Neural progenitor cell (in vitro differentiated cells): ENCODE measurements around the gene RPTN. TPM values are rescaled to one million over a fixed set of nuclear protein-coding genes. Genes with fewer than 3 reads are reported as not detected.

Experiments
- DNase-seq: peaks from one replicate; pipeline ENCODE4 v3.0.0-alpha.2; 2016; ENCODE audit warnings: low spot score
- H2AFZ ChIP-seq: fragments of 200-600 bp; sonication (generic); replicated peaks from 2 replicates; pipeline ENCODE4 v1.6.1; 2016; ENCODE audit warnings: antibody characterized with exemption
- H3F3A ChIP-seq: fragments of 200-600 bp; sonication (generic); 2 replicates; pipeline ENCODE4 v1.6.1; 2016; ENCODE audit warnings: antibody characterized with exemption, low read depth
- H3K27ac ChIP-seq: fragments of 200-600 bp; sonication (generic); 2 replicates; pipeline ENCODE4 v1.5.1; 2016; ENCODE audit warnings: mild to moderate bottlenecking
- H3K27me3 ChIP-seq: fragments of 200-600 bp; sonication (generic); 2 replicates; pipeline ENCODE4 v1.6.1; 2016; ENCODE audit warnings: mild to moderate bottlenecking, moderate library complexity
- H3K36me3 ChIP-seq: fragments of 200-600 bp; sonication (generic); 2 replicates; pipeline ENCODE4 v1.5.1; 2016
- H3K4me1 ChIP-seq: fragments of 200-600 bp; sonication (generic); 2 replicates; pipeline ENCODE4 v1.6.1; 2016; ENCODE audit warnings: mixed run types
- H3K4me2 ChIP-seq: fragments of 200-600 bp; sonication (generic); 2 replicates; pipeline ENCODE4 v1.6.1; 2016
- H3K4me3 ChIP-seq: fragments of 200-600 bp; sonication (generic); 2 replicates; pipeline ENCODE4 v1.5.1; 2016
- H3K79me2 ChIP-seq: fragments of 200-600 bp; sonication (generic); 2 replicates; pipeline ENCODE4 v1.6.1; 2016; ENCODE audit warnings: low read depth
- H3K9ac ChIP-seq: fragments of 200-600 bp; sonication (generic); 2 replicates; pipeline ENCODE4 v1.6.1; 2016
- H3K9me3 ChIP-seq: fragments of 200-600 bp; sonication (generic); 2 replicates; pipeline ENCODE4 v1.5.1; 2016; ENCODE audit warnings: low read depth
- H4K20me1 ChIP-seq: fragments of 200-600 bp; sonication (generic); 2 replicates; pipeline ENCODE4 v1.6.1; 2016; ENCODE audit warnings: low read depth
- H3K27ac Mint-ChIP-seq: 3 replicates; pipeline ENCODE4 v1.8.0; 2021; ENCODE audit warnings: mixed read lengths
- H3K27me3 Mint-ChIP-seq: 2 replicates; pipeline ENCODE4 v1.8.0; 2022; ENCODE audit warnings: low read depth, mild to moderate bottlenecking, inconsistent platforms, moderate library complexity, mixed read lengths; ENCODE audit not compliant: insufficient read depth
- H3K36me3 Mint-ChIP-seq: 3 replicates; pipeline ENCODE4 v1.8.0; 2021; ENCODE audit warnings: mixed read lengths
- H3K4me1 Mint-ChIP-seq: 3 replicates; pipeline ENCODE4 v1.8.0; 2021; ENCODE audit warnings: mixed read lengths
- H3K4me3 Mint-ChIP-seq: 3 replicates; pipeline ENCODE4 v1.8.0; 2021; ENCODE audit warnings: mild to moderate bottlenecking, moderate library complexity, mixed read lengths
- H3K9me3 Mint-ChIP-seq: 3 replicates; pipeline ENCODE4 v1.8.0; 2020; ENCODE audit warnings: mixed read lengths
- CTCF ChIP-seq: fragments of 200-600 bp; sonication (generic); IDR thresholded peaks from 2 replicates; pipeline ENCODE4 v1.5.1; 2017; ENCODE audit warnings: antibody characterized with exemption, mild to moderate bottlenecking
- EZH2 ChIP-seq: fragments of 200-600 bp; sonication (generic); IDR thresholded peaks from 2 replicates; pipeline ENCODE4 v1.6.1; 2017; ENCODE audit warnings: antibody characterized with exemption, mild to moderate bottlenecking, moderate library complexity
- EZH2phosphoT487 ChIP-seq: fragments of 200-600 bp; sonication (generic); IDR thresholded peaks from 2 replicates; pipeline ENCODE4 v1.6.1; 2017; ENCODE audit warnings: antibody characterized with exemption
- total RNA-seq: library from RNA; depleted of rRNA; stranded (reverse); fragments of >200 nt; gene quantifications from 2 replicates; pipeline ENCODE4 v1.2.3, GENCODE V29; 2015; ENCODE audit warnings: low replicate concordance

RPTN gene
- total RNA-seq, 1 donor from 2014 or later = not detected

- no peaks in the 10 kb centered on the region for H3K79me2 ChIP-seq
- no peaks in the 10 kb centered on the region for H3K9me3 ChIP-seq
- H3K4me3 ChIP-seq = no peak overlapping the region
- H3F3A ChIP-seq = no peaks in the 10 kb centered on the region
- H3K27ac ChIP-seq = no peak overlapping the region
- H2AFZ ChIP-seq = no peak overlapping the region
- H3K36me3 ChIP-seq = no peaks in the 10 kb centered on the region
- H3K27me3 ChIP-seq = no peaks in the 10 kb centered on the region
- no peak overlapping the region for H3K4me2 ChIP-seq
- Mint-ChIP-seq H3K4me3 (no peak overlapping the region), H3K36me3 (no peaks in the 10 kb centered on the region), H3K27me3 (peaks cover 3% of the 10 kb centered on the region), H3K27ac (no peak overlapping the region), H3K4me1 (no peaks in the 10 kb centered on the region), H3K9me3 (peaks cover 10% of the 10 kb centered on the region)
- H3K4me1 ChIP-seq = no peaks in the 10 kb centered on the region
- peak; percentile 31 for DNase-seq
- H3K9ac ChIP-seq = no peak overlapping the region
- H4K20me1 ChIP-seq = no peaks in the 10 kb centered on the region
- no peak for TF ChIP-seq EZH2phosphoT487
- peak; percentile 46 for TF ChIP-seq CTCF
These were observed 16.9 kb downstream of the RPTN start for GRCh38 chr1:152141971-152142584.

DNA sequence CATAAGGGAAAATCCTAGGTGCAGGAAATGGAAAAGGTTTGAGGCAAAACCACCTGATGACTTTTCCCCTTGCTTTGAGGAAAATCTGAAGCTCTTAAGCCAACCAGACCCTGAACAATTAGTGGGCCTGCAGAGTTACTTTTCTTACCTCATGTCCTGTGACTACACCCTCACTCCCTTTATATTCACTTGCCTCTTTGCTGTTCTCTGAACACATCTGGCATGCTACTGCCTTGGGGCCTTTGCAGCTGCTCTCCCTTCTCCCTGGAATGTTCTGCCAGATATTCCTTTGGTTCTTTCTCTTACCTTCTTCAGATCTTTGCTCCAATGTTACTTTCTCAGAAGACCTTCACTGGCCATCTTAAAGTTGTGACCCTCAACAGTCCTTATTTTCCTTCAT, 21.8 kb downstream of the RPTN start:
- Histone ChIP-seq H4K20me1 (no peaks in the 10 kb centered on the region), H3K9ac (no peak overlapping the region), H3K4me3 (no peak overlapping the region), H3K27ac (no peak overlapping the region), H3K27me3 (no peaks in the 10 kb centered on the region), H2AFZ (no peak overlapping the region), H3K36me3 (no peaks in the 10 kb centered on the region), H3K4me1 (no peaks in the 10 kb centered on the region), H3K9me3 (no peaks in the 10 kb centered on the region), H3F3A (no peaks in the 10 kb centered on the region), H3K4me2 (no peak overlapping the region), H3K79me2 (no peaks in the 10 kb centered on the region)
- Mint-ChIP-seq H3K27me3 (no peaks in the 10 kb centered on the region), H3K4me3 (no peak overlapping the region), H3K9me3 (no peaks in the 10 kb centered on the region), H3K36me3 (no peaks in the 10 kb centered on the region), H3K4me1 (no peaks in the 10 kb centered on the region), H3K27ac (no peak overlapping the region)
- TF ChIP-seq EZH2 (no peak), CTCF (no peak), EZH2phosphoT487 (no peak)
- DNase-seq = no peak

DNA sequence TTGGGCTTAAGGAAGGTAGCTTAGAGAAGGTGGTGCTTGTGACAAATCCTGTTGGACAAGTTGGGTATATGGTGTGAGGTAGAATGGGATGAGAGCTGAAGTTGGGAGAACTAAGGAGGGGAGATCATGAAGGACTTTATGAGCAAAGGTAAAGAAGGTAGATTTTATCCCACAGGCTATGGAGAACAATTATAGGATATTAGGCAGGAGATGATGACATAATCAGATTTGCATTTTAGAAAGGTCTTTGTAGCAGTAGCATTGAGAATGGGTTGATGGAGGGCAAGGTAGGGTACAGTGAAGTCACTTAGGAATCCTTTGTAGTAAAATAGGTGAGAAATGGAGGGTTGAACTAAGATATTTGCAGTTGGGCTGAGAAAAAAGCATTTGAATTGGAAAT, 28.8 kb downstream of the RPTN start:
- H3K4me1 ChIP-seq = no peaks in the 10 kb centered on the region
- Mint-ChIP-seq H3K4me3 (no peak overlapping the region), H3K27me3 (peaks cover 8% of the 10 kb centered on the region), H3K9me3 (no peaks in the 10 kb centered on the region), H3K4me1 (no peaks in the 10 kb centered on the region), H3K27ac (no peak overlapping the region), H3K36me3 (no peaks in the 10 kb centered on the region)
- TF ChIP-seq EZH2phosphoT487 = no peak
- TF ChIP-seq EZH2 = no peak
- no peak for TF ChIP-seq CTCF
- no peak for DNase-seq
- H3K4me3 ChIP-seq = no peak overlapping the region
- H3K36me3 ChIP-seq = no peaks in the 10 kb centered on the region
- H3K27me3 ChIP-seq = no peaks in the 10 kb centered on the region
- peaks cover 8% of the 10 kb centered on the region for H3K9me3 ChIP-seq
- no peak overlapping the region for H3K9ac ChIP-seq
- no peak overlapping the region for H3K27ac ChIP-seq
- no peak overlapping the region for H2AFZ ChIP-seq
- no peaks in the 10 kb centered on the region for H3F3A ChIP-seq
- H3K79me2 ChIP-seq = no peaks in the 10 kb centered on the region
- H4K20me1 ChIP-seq = no peaks in the 10 kb centered on the region
- H3K4me2 ChIP-seq = no peak overlapping the region
